Neuron (in vitro differentiated cells): ENCODE results near the gene PRSS33.

Experiments
- H2AFZ ChIP-seq: one replicate; pipeline ENCODE4 v1.6.1; 2013; ENCODE audit warnings: low read depth, mild to moderate bottlenecking, inconsistent platforms, low read length, moderate library complexity
- H3K27me3 ChIP-seq: one replicate; pipeline ENCODE4 v1.6.1; 2013; ENCODE audit warnings: low read length; ENCODE audit not compliant: insufficient read depth
- H3K36me3 ChIP-seq: one replicate; pipeline ENCODE4 v1.6.1; 2013; ENCODE audit warnings: low read length; ENCODE audit not compliant: insufficient read depth
- H3K4me1 ChIP-seq: one replicate; pipeline ENCODE4 v1.6.1; 2013; ENCODE audit warnings: low read length; ENCODE audit not compliant: insufficient read depth
- H3K4me3 ChIP-seq: 2 replicates; pipeline ENCODE4 v1.5.1; 2013; ENCODE audit warnings: mild to moderate bottlenecking, low read length, moderate library complexity
- H3K9me3 ChIP-seq: one replicate; pipeline ENCODE4 v1.6.1; 2013; ENCODE audit warnings: low read length

Gene PRSS33

GRCh38 chr16:2738615-2739014, 48.7 kb downstream of the PRSS33 start:
- no peaks in the 10 kb centered on the region for H3K27me3 ChIP-seq
- no peaks in the 10 kb centered on the region for H3K9me3 ChIP-seq
- H3K4me3 ChIP-seq = no peak overlapping the region
- no peak overlapping the region for H2AFZ ChIP-seq
- H3K36me3 ChIP-seq = no peaks in the 10 kb centered on the region
- peaks cover 4% of the 10 kb centered on the region for H3K4me1 ChIP-seq

GRCh38 chr16:2737895-2738418, 49.4 kb downstream of the PRSS33 start:
- Histone ChIP-seq H3K4me3 (no peak overlapping the region), H3K9me3 (no peaks in the 10 kb centered on the region), H3K27me3 (no peaks in the 10 kb centered on the region), H3K36me3 (no peaks in the 10 kb centered on the region), H2AFZ (no peak overlapping the region), H3K4me1 (peaks cover 4% of the 10 kb centered on the region)

- H2AFZ ChIP-seq = no peak overlapping the region
- H3K27me3 ChIP-seq = no peaks in the 10 kb centered on the region
- H3K9me3 ChIP-seq = no peaks in the 10 kb centered on the region
- no peaks in the 10 kb centered on the region for H3K36me3 ChIP-seq
- H3K4me1 ChIP-seq = peaks cover 4% of the 10 kb centered on the region
- no peak overlapping the region for H3K4me3 ChIP-seq
These were observed 50.1 kb downstream of the PRSS33 start for GRCh38 chr16:2737238-2737605.

- no peak overlapping the region for H3K4me3 ChIP-seq
- no peak overlapping the region for H2AFZ ChIP-seq
- H3K9me3 ChIP-seq = no peaks in the 10 kb centered on the region
- peaks cover 4% of the 10 kb centered on the region for H3K4me1 ChIP-seq
- H3K36me3 ChIP-seq = no peaks in the 10 kb centered on the region
- no peaks in the 10 kb centered on the region for H3K27me3 ChIP-seq
These were observed 50.7 kb downstream of the PRSS33 start for GRCh38 chr16:2736476-2737237.

- H3K9me3 ChIP-seq = no peaks in the 10 kb centered on the region
- no peak overlapping the region for H3K4me3 ChIP-seq
- peaks cover 4% of the 10 kb centered on the region for H3K4me1 ChIP-seq
- no peaks in the 10 kb centered on the region for H3K27me3 ChIP-seq
- H3K36me3 ChIP-seq = no peaks in the 10 kb centered on the region
- H2AFZ ChIP-seq = no peak overlapping the region
These were observed 52.4 kb downstream of the PRSS33 start for GRCh38 chr16:2734844-2735515.
